HEK293T (cell line): ENCODE results near the gene POU6F2.

Experiments used
- CTCF ChIA-PET: fragments of 350-600 bp; formaldehyde crosslinking; extraction: SDS; loops from one replicate; lab custom pipeline; 2021; ENCODE audit warnings: antibody characterized with exemption, inconsistent platforms; lab: Yijun Ruan, JAX
- POLR2A ChIA-PET: fragments of 350-600 bp; formaldehyde crosslinking; extraction: SDS; loops from one replicate; lab custom pipeline; 2020; ENCODE audit warnings: antibody characterized with exemption, inconsistent platforms; lab: Yijun Ruan, JAX
- DNase-seq: peaks from one replicate; pipeline ENCODE4 v3.0.0; 2012; ENCODE audit warnings: mixed read lengths; ENCODE audit errors: extremely low spot score
- ARNT ChIP-seq: fragments of 450-650 bp; IDR thresholded peaks from 2 replicates; pipeline ENCODE4 v1.6.1; 2017; ENCODE audit warnings: mild to moderate bottlenecking
- BHLHE40 ChIP-seq: fragments of 450-650 bp; IDR thresholded peaks from 2 replicates; pipeline ENCODE4 v1.6.1; 2016; ENCODE audit warnings: mild to moderate bottlenecking, moderate library complexity, borderline replicate concordance
- CTBP1 ChIP-seq: fragments of 450-650 bp; IDR thresholded peaks from 2 replicates; pipeline ENCODE4 v1.6.1; 2016; ENCODE audit warnings: borderline replicate concordance
- ELF4 ChIP-seq: fragments of 450-650 bp; IDR thresholded peaks from 2 replicates; pipeline ENCODE4 v1.6.1; 2017; ENCODE audit warnings: antibody characterized with exemption
- FOXA1 ChIP-seq: fragments of 450-650 bp; IDR thresholded peaks from 2 replicates; pipeline ENCODE4 v1.6.1; 2016; ENCODE audit warnings: mild to moderate bottlenecking
- FOXK2 ChIP-seq: fragments of 450-650 bp; IDR thresholded peaks from 2 replicates; pipeline ENCODE4 v1.6.1; 2016; ENCODE audit warnings: mild to moderate bottlenecking
- FOXM1 ChIP-seq: fragments of 450-650 bp; IDR thresholded peaks from 2 replicates; pipeline ENCODE4 v1.6.1; 2017; ENCODE audit warnings: mild to moderate bottlenecking, borderline replicate concordance
- HDGF ChIP-seq: fragments of 450-650 bp; IDR thresholded peaks from 2 replicates; pipeline ENCODE4 v1.6.1; 2017; ENCODE audit warnings: antibody characterized with exemption, borderline replicate concordance
- L3MBTL2 ChIP-seq: fragments of 450-650 bp; conservative IDR thresholded peaks from 2 replicates; pipeline ENCODE4 v1.6.1; 2016; ENCODE audit warnings: mild to moderate bottlenecking
- LEF1 ChIP-seq: fragments of 450-650 bp; IDR thresholded peaks from 2 replicates; pipeline ENCODE4 v1.6.1; 2017; ENCODE audit warnings: mild to moderate bottlenecking, borderline replicate concordance
- NFRKB ChIP-seq: fragments of 450-650 bp; IDR thresholded peaks from 2 replicates; pipeline ENCODE4 v1.6.1; 2016; ENCODE audit warnings: mild to moderate bottlenecking, moderate library complexity
- PKNOX1 ChIP-seq: fragments of 450-650 bp; IDR thresholded peaks from 2 replicates; pipeline ENCODE4 v1.6.1; 2016
- SP1 ChIP-seq: fragments of 450-650 bp; IDR thresholded peaks from 2 replicates; pipeline ENCODE4 v1.6.1; 2017
- SUZ12 ChIP-seq: fragments of 450-650 bp; IDR thresholded peaks from 2 replicates; pipeline ENCODE4 v1.6.1; 2016; ENCODE audit warnings: mild to moderate bottlenecking
- TARDBP ChIP-seq: fragments of 450-650 bp; IDR thresholded peaks from 2 replicates; pipeline ENCODE4 v1.6.1; 2016
- ZNF384 ChIP-seq: fragments of 450-650 bp; IDR thresholded peaks from 2 replicates; pipeline ENCODE4 v1.6.1; 2016

The POU6F2 gene

GRCh38 chr7:39260279-39260844 is 282.7 kb downstream of the POU6F2 start:
- ChIA-PET CTCF (no interaction called here), POLR2A (no interaction called here)
- TF ChIP-seq ARNT (no peak), NFRKB (no peak), FOXA1 (no peak), PKNOX1 (no peak), TARDBP (no peak), LEF1 (no peak), HDGF (no peak), CTBP1 (no peak), ZNF384 (no peak), SP1 (no peak), L3MBTL2 (no peak), FOXM1 (no peak), FOXK2 (no peak), BHLHE40 (no peak), SUZ12 (no peak), ELF4 (no peak)
- no peak for DNase-seq

- POLR2A ChIA-PET = no interaction called here
- CTCF ChIA-PET = no interaction called here
- no peak for DNase-seq
- TF ChIP-seq CTBP1 (no peak), ZNF384 (no peak), FOXK2 (no peak)
Measured at GRCh38 chr7:39261771-39262170, 284.1 kb downstream of the POU6F2 start.

GRCh38 chr7:39265641-39266591 is 288.2 kb downstream of the POU6F2 start:
- TF ChIP-seq FOXM1 (no peak), SUZ12 (no peak), L3MBTL2 (no peak), ELF4 (no peak), HDGF (no peak), TARDBP (no peak), ARNT (no peak), ZNF384 (no peak), BHLHE40 (no peak), FOXK2 (no peak)
- ChIA-PET CTCF (no interaction called here), POLR2A (no interaction called here)
- no peak for DNase-seq

GRCh38 chr7:39269034-39269433 is 291.3 kb downstream of the POU6F2 start:
- ChIA-PET POLR2A (no interaction called here), CTCF (no interaction called here)
- no peak for DNase-seq
- TF ChIP-seq TARDBP (no peak), BHLHE40 (no peak), FOXM1 (no peak), SP1 (no peak), L3MBTL2 (no peak), SUZ12 (no peak), LEF1 (no peak), HDGF (no peak), FOXK2 (no peak), PKNOX1 (no peak), CTBP1 (no peak), NFRKB (no peak), ELF4 (no peak), ZNF384 (no peak), FOXA1 (no peak), ARNT (no peak)

GRCh38 chr7:39270018-39270417 is 292.3 kb downstream of the POU6F2 start:
- ChIA-PET POLR2A (no interaction called here), CTCF (no interaction called here)
- no peak for DNase-seq
- no peak for TF ChIP-seq BHLHE40
- TF ChIP-seq ARNT = no peak
- no peak for TF ChIP-seq NFRKB
- TF ChIP-seq LEF1 = no peak
- TF ChIP-seq HDGF = no peak
- no peak for TF ChIP-seq L3MBTL2
- no peak for TF ChIP-seq TARDBP
- TF ChIP-seq ZNF384 = no peak
- TF ChIP-seq PKNOX1 = no peak
- TF ChIP-seq CTBP1 = no peak
- no peak for TF ChIP-seq SP1
- TF ChIP-seq ELF4 = no peak
- TF ChIP-seq FOXK2 = no peak
- no peak for TF ChIP-seq FOXM1
- TF ChIP-seq FOXA1 = no peak
- TF ChIP-seq SUZ12 = no peak
